IMR-90 (cell line): ENCODE data around the gene JCAD.

ENCODE experiments used
- FOS ChIP-seq: fragments of 150-350 bp; IDR thresholded peaks from 2 replicates; pipeline ENCODE4 v1.6.1; 2016; ENCODE audit warnings: low read depth, low read length
- MAFK ChIP-seq: IDR thresholded peaks from 2 replicates; pipeline ENCODE4 v1.6.1; 2012; ENCODE audit warnings: low read depth, low read length, improper control_type of control experiment
- MAZ ChIP-seq: IDR thresholded peaks from 2 replicates; pipeline ENCODE4 v1.6.1; 2012; ENCODE audit warnings: low read depth, mild to moderate bottlenecking, low read length, improper control_type of control experiment, moderate library complexity, borderline replicate concordance
- NFE2L2 ChIP-seq: fragments of 150-350 bp; IDR thresholded peaks from 2 replicates; pipeline ENCODE4 v1.6.1; 2016; ENCODE audit warnings: low read depth, mild to moderate bottlenecking, low read length
- POLR2A ChIP-seq: IDR thresholded peaks from 2 replicates; pipeline ENCODE4 v1.6.1; 2012; ENCODE audit warnings: mild to moderate bottlenecking, low read depth, low read length
- RFX5 ChIP-seq: IDR thresholded peaks from 2 replicates; pipeline ENCODE4 v1.8.0; 2012; ENCODE audit warnings: low read depth, mild to moderate bottlenecking, low read length, moderate library complexity
- TF ChIP-seq, protein P1 (sequence below): conservative IDR thresholded peaks from 2 replicates; pipeline ENCODE4 v1.5.1; 2012; ENCODE audit warnings: mild to moderate bottlenecking, low read depth, low read length, improper control_type of control experiment
- TF ChIP-seq, protein P2 (sequence below): fragments of 150-350 bp; IDR thresholded peaks from 2 replicates; pipeline ENCODE4 v1.6.1; 2017; ENCODE audit warnings: mild to moderate bottlenecking, antibody characterized with exemption, low read length, low read depth

DNA sequence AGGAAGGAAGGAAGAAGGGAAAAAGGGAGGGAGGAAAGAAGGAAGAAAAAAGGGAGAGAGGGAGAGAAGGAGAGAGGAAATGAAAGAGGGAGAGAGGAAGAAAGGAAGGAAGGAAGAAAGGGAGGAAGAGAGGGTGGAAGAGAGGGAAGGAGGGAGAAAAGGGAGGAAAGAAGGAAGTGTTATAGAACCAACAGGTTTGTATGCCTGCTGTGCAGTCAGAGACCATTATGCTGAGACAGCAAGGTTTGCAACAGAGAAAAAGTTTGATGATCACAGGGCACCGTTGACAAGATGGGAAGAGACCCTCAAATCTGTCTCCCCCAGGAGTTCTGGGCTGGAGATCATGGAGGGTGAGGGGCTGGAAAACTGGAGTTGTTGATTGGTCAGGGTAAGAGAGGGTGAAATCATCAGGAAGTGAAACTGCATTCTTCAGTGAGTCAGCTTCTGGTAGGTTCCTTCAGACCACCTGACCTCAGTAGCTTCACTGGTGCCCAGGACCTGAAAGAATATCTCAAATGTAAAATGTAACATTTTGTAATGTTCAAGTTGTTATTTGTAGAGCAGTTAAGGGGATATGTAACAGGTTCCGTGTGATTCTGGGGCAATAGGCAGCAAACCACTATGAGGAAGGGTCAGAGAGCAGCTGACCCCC lies 76.3 kb downstream of the JCAD start:
- TF ChIP-seq, protein P1, sequence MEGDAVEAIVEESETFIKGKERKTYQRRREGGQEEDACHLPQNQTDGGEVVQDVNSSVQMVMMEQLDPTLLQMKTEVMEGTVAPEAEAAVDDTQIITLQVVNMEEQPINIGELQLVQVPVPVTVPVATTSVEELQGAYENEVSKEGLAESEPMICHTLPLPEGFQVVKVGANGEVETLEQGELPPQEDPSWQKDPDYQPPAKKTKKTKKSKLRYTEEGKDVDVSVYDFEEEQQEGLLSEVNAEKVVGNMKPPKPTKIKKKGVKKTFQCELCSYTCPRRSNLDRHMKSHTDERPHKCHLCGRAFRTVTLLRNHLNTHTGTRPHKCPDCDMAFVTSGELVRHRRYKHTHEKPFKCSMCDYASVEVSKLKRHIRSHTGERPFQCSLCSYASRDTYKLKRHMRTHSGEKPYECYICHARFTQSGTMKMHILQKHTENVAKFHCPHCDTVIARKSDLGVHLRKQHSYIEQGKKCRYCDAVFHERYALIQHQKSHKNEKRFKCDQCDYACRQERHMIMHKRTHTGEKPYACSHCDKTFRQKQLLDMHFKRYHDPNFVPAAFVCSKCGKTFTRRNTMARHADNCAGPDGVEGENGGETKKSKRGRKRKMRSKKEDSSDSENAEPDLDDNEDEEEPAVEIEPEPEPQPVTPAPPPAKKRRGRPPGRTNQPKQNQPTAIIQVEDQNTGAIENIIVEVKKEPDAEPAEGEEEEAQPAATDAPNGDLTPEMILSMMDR, result no peak
- TF ChIP-seq POLR2A, result no peak
- TF ChIP-seq RFX5, result no peak
- TF ChIP-seq FOS, result no peak
- no peak for TF ChIP-seq MAFK
- TF ChIP-seq, protein P2, sequence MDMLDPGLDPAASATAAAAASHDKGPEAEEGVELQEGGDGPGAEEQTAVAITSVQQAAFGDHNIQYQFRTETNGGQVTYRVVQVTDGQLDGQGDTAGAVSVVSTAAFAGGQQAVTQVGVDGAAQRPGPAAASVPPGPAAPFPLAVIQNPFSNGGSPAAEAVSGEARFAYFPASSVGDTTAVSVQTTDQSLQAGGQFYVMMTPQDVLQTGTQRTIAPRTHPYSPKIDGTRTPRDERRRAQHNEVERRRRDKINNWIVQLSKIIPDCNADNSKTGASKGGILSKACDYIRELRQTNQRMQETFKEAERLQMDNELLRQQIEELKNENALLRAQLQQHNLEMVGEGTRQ, result no peak
- TF ChIP-seq MAZ, result no peak
- TF ChIP-seq NFE2L2, result no peak
